G401 (cell line): ENCODE results near the gene ODAD3. TPM values are rescaled to one million over a fixed set of nuclear protein-coding genes. Genes with fewer than 3 reads are reported as not detected.
"Not testable (repeated sequence)": the region's sequence is repeated elsewhere in the genome, so short reads cannot be mapped to it uniquely, and the experiment has no call there.

Source experiments
- DNase-seq: peaks from one replicate; pipeline ENCODE4 v3.0.0-alpha.2; 2015; ENCODE audit warnings: low spot score
- in situ Hi-C: cut with HindIII; loops from 2 replicates; pipeline ENCODE4 v1.10.0; 2016; ENCODE audit warnings: low sequenced_read_pairs, mixed read lengths
- total RNA-seq: library from RNA; depleted of rRNA; stranded (reverse); fragments of >200 nt; shearing (Covaris generic); gene quantifications from 2 replicates; pipeline ENCODE4 v1.2.3, GENCODE V29; 2014

ODAD3 gene
- total RNA-seq, 1 experiment from 2014 or later: 1.7 TPM

DNA sequence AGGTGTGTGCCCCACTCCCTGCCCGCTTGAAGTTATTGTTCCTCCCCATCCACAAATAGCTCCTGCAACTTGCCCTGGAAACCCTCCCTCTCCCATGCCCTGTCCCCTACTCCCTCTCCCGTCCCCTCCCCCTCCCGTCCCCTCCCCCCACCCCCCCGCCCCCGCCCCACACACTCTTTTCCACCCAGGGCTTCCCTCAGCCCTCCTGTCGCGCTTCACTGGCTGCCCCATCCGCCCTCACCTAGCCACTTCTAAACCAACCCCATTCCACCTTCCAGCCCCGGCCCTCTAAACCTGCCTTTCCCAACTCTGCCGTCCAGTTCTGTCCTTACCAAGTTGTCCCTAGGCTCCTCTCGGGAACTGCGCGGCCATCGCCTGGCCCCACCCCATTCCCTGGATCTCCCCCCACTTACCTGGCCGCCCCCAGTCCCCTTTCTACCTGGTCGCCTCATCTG lies 16.8 kb downstream of the ODAD3 start:
- DNase-seq: no peak

DNA sequence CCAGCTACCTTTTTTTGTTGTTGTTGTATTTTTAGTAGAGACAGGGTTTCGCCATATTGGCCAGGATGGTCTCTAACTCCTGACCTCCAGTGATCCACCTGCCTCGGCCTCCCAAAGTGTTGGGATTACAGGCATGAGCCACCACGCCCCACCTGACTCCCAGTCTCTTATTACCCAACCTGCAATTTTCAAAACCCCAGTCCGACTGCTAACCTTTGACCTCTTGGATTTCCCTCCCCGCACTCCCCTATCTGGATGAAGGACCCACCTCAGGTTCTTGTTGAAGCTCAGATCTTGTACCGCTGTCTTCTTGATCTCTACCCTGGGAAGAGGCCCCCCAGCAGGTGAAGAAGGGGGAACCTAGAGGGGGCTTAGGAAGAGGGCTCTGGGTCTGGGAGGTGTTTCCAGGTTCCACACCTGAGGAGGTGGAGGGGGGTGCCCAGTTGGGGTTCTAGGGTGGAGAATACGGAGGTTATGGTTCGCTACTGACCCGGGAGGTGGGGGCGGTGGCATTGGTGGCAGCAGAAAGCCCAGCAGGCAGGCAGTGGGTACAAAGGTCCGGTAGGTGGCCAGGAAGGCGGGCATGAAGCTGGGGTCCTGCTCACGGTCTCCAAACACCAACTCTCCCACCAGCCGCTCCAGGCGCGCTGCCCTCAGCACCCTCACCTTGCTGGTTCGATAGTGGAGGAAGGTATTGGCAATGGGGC lies 18.4 kb downstream of the ODAD3 start:
- in situ Hi-C loops: no loop called here
- no peak for DNase-seq

More for the DNA sequence above, 16.8 kb downstream of the ODAD3 start:
- in situ Hi-C loops: no loop called here

DNA sequence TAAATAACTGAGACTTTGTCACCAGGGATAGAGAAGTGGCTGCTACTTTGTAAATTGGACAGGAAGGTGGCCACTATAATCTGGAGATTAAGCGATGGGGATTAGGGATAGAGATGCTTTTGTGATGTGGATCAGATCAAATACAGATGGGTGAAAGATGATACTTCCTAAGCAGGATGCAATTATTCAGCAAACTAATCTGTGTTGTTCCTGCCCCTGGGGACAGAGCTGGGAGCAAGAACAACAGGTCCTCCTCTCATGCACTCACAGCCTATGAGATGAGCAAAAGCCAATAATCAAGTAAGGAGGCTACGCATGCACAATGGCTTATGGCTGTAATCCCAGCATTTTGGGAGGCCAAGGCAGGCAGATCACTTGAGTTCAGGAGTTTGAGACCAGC lies 20.4 kb downstream of the ODAD3 start:
- in situ Hi-C loops: no loop called here

DNA sequence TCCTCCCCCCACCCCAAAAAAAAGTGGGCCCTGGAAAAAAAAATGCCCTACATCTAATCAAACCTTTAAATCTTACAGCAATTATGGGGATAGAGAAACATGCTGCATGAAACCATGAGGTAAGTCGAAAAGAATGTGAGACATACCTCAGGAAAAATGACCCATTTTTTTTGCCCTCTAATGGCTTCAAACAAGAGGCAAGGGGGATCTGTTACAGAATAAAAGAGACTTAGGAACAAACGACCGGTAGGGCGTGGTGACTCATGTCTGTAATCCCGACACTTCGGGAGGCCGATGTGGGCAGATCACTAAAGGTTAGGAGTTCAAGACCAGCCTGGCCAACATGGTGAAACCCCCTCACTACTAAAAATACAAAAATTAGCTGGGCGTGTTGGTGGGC lies 24.2 kb downstream of the ODAD3 start:
- in situ Hi-C loops: no loop called here
- no peak for DNase-seq

More for the DNA sequence above, 20.4 kb downstream of the ODAD3 start:
- no peak for DNase-seq

DNA sequence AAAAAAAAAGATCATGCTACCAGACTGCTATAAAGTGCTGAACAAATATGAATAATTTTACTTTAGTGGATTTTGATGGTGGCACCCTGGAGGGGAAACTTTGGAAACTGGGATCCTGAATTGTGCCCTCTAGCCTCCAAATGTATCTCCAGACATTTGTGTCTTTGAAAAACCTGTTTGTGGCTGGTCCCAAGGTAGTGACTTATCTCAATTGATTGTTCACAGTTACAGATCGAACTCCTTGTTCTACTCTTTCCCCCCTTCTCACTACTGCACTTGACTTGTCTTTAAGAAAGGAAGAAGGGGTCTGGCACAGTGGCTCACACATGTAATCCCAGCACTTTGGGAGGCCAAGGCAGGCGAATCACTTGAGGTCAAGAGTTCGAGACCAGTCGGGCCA lies 26.3 kb downstream of the ODAD3 start:
- in situ Hi-C loops: no loop called here

DNA sequence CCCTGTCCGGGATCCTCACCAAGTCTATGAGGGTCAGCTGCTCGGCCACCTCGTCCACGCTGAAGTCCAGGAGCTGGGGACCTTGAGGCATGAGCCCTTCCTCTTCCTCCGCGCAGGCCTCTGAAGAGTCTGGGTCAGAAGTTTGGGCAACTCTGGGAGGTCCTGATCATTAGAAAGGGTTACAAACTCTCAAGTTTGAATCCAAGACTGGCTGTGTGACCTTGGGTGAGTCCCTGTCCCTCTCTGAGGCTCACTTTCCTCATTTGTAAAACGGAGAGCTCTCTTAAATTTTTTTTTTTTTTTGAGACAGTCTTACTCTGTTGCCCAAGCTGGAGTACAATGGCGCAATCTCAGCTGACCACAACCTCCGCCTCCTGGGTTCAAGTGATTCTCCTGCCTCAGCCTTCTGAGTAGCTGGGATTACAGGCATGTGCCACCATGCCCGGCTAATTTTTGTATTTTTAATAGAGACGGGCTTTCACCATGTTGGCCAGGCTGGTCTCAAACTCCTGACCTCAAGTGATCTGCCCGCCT lies 28.2 kb downstream of the ODAD3 start:
- in situ Hi-C loops, DNase-seq: not testable (repeated sequence)

More for the DNA sequence above, 26.3 kb downstream of the ODAD3 start:
- no peak for DNase-seq

DNA sequence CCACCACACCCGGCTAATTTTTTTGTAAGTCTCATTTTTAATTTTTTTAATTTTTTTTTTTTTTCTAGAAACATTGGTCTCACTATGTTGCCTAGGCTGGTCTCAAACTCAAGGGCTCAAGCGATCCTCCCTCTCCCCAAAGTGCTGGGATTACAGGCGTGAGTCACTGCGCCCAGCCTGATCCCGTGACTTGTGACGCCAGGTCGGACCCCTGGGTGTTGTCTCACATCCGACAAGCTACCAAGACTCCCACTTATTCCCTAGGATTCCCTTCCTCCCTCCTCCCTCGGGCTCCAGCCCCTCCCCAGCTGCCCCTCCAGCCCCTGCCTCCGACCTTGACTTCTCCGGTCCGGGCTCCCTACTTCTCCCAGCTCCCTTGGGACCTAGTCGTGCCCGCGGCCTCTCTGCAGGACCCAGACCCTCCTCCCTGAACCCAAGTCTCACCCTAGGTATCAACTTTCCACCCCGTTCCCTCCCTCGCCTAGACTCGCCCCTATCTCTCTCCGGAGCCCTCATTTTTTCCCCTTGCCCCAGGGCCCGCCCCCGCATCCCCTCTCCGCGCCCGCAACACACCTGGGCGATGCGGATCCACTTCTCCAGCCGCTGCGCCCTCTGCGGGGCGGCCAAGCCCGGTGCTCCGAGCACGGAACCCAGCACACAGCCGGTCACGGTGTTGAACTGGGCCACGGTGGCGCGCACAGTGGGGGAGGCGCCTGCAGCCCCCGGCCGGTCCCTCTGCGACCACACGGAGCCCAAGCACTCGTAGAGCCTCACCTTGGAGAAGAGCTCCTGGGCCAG lies 28.9 kb downstream of the ODAD3 start:
- peak; percentile 18 for DNase-seq
- in situ Hi-C loops: no loop called here

DNA sequence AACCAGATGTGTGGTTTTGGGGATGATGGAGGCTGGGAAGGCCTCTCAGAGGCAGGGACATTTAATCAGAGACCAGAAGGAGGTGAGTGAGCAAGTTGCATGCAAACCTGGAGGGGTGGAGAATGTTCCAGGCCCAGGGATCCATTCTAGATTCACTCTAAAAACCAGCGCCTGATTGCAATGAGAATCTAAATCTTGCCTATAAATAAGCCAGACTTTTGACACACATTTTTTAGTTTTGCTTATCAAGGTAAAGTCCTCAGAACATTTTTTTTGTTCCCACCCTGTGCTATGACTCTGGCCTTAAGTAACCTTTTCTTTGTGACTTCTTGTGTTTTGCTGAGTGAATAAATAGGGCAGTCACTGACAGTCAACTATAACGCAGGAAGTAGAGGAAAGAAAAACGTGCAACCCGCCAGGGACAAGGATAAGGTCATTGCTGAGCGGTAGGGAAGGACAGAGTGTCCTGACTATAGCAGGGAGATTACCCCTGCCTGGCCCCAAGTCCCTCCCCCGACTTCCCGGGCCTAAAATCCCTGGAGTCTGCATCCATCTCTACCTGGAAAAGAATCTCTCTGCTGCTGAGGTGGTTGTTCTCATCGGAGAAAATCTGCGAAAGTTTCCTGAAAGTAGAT lies 30.2 kb downstream of the ODAD3 start:
- in situ Hi-C loops: no loop called here
- no peak for DNase-seq

DNA sequence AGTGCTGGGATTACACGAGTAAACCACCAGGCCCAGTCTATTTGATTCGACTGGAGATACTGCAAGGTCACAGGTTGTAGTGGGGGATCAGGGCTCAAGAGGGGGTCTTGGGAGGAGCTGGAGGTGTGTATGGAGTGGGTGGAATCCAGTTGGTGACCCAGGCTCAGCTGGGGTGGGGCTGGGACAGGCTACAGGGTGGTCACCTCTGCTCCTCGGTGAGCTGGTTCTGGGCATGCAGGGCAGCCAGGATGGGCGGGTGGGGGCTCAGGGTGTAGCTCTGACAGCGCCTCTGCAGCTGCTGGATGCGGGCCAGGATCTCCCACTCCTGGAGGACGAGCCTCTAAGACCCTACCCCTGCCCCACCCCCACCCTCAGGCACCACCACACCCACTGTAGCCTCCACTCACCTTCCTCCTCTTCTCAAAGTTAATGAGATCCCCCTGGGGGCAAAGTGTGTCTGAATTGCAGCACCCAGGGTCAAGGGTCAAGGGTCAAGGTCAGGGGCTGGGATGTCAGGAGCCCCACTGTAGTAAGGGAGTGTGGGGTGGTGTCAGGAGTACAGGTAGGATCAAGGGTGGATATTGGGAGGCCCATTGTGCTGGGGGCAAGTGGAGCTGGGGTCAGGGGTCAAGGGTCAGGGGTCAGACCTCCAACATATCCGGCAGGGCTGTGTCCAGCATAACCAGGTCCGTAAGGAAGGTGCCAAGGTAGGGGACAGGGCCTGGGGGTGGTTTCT lies 32.9 kb downstream of the ODAD3 start:
- no peak for DNase-seq
- in situ Hi-C loops: no loop called here

DNA sequence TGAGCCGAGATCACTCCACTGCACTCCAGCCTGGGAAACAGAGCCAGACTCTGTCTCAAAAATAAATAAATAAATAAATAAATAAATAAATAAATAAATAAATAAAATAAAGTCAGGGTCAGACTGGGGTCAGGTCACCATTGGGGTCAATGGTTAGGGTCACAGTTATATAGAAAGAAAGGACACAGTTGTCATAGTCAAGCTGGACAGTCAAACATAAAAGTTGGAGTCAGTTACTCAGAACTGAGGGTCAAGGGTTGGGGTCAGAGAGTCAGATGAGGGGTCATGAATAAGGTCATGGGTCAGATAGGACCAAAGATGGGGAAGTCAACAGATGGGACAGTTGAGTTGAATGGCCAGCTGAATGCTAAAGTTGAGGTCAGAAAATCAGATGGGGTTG lies 34.1 kb downstream of the ODAD3 start:
- DNase-seq: no peak
- in situ Hi-C loops: no loop called here

DNA sequence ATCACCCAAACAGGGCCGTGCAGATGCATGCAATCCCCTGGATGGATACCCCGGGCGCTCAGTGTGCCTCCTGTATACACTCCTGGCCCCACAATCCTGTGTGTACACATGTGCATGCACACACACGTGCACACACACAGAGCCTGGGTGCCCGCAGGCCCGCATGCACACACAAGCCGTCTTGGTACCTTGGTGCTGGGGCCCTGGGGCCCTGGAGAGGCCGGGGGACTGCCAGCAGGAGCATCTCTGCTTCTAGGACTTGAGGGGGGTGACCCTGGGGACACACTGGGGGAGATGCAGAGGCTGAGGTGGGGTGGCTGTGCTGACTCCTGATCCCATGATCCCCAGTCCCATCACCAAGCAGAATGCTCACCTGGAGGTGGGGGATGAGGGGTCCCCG lies 35.3 kb downstream of the ODAD3 start:
- in situ Hi-C loops: no loop called here
- no peak for DNase-seq

DNA sequence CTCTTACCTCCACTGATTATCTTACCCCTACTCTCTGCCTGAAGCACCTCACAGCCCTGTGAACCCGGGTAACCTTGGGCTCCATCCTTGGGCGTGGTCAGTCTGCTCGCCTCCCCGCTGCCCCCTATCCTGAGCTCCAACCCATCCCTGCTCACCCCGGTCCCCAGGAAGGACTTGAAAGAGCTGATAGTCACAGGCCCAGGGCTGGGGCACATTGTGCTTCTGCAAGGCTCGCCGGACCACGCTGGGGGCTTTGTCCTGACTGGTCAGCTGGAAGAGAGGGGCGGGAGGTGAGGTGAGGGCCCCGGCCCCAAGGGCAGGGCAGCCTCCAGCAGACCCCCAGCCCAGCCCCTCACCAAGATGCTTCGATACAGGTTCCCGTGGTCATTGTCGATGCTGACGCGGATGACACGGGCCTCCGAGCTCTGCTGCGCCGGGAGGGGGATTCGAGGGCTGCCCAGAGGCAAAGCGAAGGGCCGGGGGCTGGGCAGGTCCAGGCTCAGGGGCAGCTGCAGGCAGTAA lies 37.8 kb downstream of the ODAD3 start:
- DNase-seq: no peak
- in situ Hi-C loops: no loop called here

DNA sequence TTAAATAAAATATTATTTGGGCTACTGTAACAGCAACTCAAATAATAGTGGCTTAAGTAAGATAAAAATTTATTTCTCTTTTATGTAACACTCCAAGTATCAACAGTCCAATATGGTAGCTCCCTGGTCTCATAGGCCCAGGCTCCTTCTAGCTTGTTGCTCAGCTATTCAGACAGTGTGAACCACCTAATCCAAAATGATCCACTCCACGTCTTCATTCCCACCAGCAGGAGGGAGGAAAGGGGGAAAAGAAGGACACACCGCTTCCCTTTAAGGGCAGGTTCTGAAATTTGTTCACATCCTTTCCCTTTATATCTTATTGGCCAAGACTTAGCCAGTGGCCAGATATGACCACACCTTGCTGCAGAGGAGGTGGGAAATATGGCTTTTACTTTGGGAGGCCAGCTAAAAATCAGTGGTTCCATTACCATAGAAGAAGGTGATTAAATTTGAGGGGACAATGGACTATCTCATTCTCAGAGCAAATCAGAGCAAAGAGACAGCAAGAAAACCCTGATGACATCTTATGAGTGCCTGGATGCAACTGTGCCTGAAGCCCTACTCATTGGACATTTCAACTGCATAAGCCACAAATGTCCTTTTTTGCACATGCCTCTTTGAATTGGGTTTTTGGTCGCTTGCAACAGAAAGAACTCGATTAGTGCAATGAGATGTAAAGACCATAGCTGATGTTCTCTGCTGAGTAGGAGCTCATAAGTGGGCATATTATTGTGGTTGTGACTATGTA lies 43.8 kb downstream of the ODAD3 start:
- DNase-seq: no peak

DNA sequence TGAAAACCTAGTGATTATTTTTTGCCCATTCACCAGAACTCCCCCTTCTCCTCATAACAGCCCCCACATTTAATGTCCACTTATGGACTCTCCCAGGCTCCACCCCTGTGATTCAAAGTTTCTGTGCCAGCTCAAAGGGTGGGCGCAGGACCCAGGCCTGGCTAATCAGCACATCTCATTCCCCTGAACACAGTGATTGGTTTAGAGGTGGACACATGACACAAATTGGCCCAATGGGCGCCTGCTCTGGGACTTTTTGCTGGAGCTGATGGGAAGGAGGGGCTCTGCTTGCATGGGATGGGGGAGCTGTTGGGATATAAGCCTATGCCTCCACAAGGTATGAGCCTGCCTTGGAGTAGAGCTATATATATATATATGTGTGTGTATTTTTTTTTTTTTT lies 44.6 kb downstream of the ODAD3 start:
- in situ Hi-C loops: no loop called here
- no peak for DNase-seq

More for the DNA sequence above, 43.8 kb downstream of the ODAD3 start:
- in situ Hi-C loops: no loop called here

DNA sequence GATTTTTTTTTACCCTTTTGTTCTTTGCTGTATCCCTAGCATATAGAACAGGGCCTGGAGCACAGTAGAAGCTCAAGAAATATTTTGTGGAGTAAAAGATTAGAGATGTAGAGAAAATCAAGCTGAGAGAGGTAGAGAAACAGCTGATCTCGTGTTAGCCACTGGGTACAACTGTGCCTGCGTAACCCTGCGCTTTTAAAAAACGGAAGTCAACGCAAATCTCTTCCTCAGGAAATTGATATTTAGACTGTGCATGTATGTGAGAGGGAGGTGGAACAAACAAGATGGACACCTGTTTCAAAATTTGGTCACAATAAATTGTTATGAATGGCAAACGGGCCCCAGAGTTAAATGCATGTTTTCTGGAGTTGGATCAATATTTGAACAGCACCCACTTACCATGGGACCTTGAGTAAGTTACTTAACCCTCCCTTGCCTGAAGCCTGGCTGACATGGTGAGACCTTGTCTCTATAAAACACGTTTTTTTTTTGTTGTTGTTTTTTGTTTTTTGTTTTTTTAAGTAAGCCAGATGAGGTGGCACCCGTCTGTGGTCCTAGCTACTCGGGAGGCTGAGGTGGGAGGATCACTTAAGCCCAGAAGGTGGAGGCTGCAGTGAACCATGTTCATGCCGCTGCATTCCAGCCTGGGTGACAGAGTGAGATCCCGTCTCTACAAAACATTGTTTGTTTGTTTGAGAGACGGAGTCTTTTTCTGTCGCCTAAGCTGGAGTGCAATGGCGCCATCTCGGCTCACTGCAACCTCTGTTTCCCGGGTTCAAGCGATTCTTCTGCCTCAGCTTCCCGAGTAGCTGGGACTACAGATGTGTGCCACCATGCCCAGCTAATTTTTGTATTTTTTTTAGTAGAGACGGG lies 47.5 kb downstream of the ODAD3 start:
- DNase-seq: no peak
- in situ Hi-C loops: no loop called here

DNA sequence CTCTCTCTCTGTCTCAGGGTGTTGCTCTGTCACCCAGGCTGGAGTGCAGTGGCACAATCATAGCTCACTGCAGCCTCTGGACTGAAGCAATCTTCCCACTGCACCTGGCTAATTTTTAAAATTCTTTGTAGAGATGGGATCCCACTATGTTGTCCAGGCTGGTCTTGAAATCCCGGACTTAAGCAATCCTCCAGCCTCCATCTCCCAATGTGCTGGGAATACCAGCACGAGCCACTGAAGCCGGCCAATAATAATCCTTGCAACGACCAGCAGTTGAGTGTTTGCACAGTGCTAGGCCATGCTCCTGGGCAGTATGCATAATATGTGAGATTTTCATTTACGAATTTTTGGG lies 50.2 kb downstream of the ODAD3 start:
- in situ Hi-C loops: no loop called here
- DNase-seq: no peak

DNA sequence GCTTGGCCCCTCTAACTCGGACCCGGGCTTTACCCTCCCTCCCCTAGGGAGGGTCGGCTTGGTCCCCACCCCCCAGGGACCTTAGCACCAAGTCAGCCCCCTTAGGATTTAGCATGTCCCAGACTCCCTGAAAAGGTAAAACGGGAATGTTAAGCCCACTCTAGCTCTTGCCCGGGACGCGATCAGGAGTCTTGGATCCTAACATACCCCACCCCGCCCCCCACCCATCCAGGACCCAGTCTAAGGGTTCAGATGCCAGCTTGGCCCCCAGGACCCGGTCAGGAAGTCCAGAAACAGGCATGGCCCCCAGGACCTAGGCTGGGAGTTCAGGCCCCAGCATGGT lies 51.2 kb downstream of the ODAD3 start:
- in situ Hi-C loops: no loop called here
- DNase-seq: no peak
